Common myeloid progenitor, CD34-positive (primary cell): Measurements from ENCODE around the gene MNT.

Experiments used
- CTCF ChIA-PET: fragments of 350-600 bp; sonication (Branson Sonifier 250); formaldehyde crosslinking; loops from one replicate; lab custom pipeline; 2021; ENCODE audit warnings: antibody characterized with exemption; lab: Charles Lee
- POLR2A ChIA-PET: fragments of 350-600 bp; sonication (Branson Sonifier 250); formaldehyde crosslinking; loops from one replicate; lab custom pipeline; 2021; ENCODE audit warnings: antibody characterized with exemption; lab: Charles Lee
- DNase-seq, 3 donors: peaks; one replicate each; pipeline versions ENCODE4 v3.0.0 to v3.0.0-alpha.2; 2013
- H3K27ac ChIP-seq, 2 experiments: 1 replicate in 1 of 2; 2 replicates in 1 of 2; pipeline ENCODE4 v1.7.0; 2013; ENCODE audit warnings: inconsistent platforms in 2 of 2, low read length in 2 of 2, mild to moderate bottlenecking in 2 of 2, low read depth in 1 of 2, moderate library complexity in 1 of 2; ENCODE audit not compliant: severe bottlenecking in 2 of 2, insufficient read depth in 1 of 2, poor library complexity in 1 of 2
- H3K27me3 ChIP-seq, 5 experiments: replicated peaks in 2 of 5; 1 replicate in 3 of 5; 2 replicates in 2 of 5; pipeline versions ENCODE4 v1.6.1 to v1.7.0; 2013; ENCODE audit warnings: low read length in 4 of 5, mild to moderate bottlenecking in 2 of 5, moderate library complexity in 2 of 5, inconsistent platforms in 1 of 5; ENCODE audit not compliant: insufficient read depth in 5 of 5, control insufficient read depth in 4 of 5
- H3K36me3 ChIP-seq, 4 experiments: 1 replicate in 2 of 4; 2 replicates in 2 of 4; pipeline versions ENCODE4 v1.6.1 to v1.7.0; 2013; ENCODE audit warnings: low read length in 3 of 4, control low read depth in 1 of 4, mild to moderate bottlenecking in 1 of 4; ENCODE audit not compliant: control insufficient read depth in 4 of 4, insufficient read depth in 4 of 4
- H3K4me1 ChIP-seq, 4 experiments: 1 replicate in 3 of 4; 2 replicates in 1 of 4; pipeline versions ENCODE4 v1.6.1 to v1.7.1; 2013; ENCODE audit warnings: low read length in 3 of 4, mild to moderate bottlenecking in 3 of 4, control low read depth in 1 of 4, inconsistent platforms in 1 of 4, moderate library complexity in 1 of 4; ENCODE audit not compliant: control insufficient read depth in 4 of 4, insufficient read depth in 4 of 4; ENCODE audit errors: control extremely low read depth in 1 of 4
- H3K4me3 ChIP-seq, 7 experiments: 1 replicate in 4 of 7; 2 replicates in 3 of 7; pipeline versions ENCODE4 v1.5.1 to v1.7.0; 2013; ENCODE audit warnings: mild to moderate bottlenecking in 7 of 7, low read length in 6 of 7, moderate library complexity in 6 of 7, inconsistent platforms in 2 of 7, low read depth in 2 of 7, control low read depth in 1 of 7; ENCODE audit not compliant: insufficient read depth in 4 of 7, control insufficient read depth in 1 of 7; ENCODE audit errors: extremely low read depth in 1 of 7
- H3K9me3 ChIP-seq, 5 experiments: 1 replicate in 4 of 5; 2 replicates in 1 of 5; pipeline versions ENCODE4 v1.6.1 to v1.7.1; 2013; ENCODE audit warnings: low read length in 4 of 5, mild to moderate bottlenecking in 2 of 5, inconsistent platforms in 1 of 5, low read depth in 1 of 5, moderate library complexity in 1 of 5; ENCODE audit not compliant: control insufficient read depth in 4 of 5, insufficient read depth in 2 of 5; ENCODE audit errors: control extremely low read depth in 1 of 5
- WGBS: methylation state at CpG from one replicate; pipeline ENCODE4 v1.1.5; 2013; ENCODE audit not compliant: insufficient coverage; 5-methylcytosine and 5-hydroxymethylcytosine counted together

Gene MNT

DNA sequence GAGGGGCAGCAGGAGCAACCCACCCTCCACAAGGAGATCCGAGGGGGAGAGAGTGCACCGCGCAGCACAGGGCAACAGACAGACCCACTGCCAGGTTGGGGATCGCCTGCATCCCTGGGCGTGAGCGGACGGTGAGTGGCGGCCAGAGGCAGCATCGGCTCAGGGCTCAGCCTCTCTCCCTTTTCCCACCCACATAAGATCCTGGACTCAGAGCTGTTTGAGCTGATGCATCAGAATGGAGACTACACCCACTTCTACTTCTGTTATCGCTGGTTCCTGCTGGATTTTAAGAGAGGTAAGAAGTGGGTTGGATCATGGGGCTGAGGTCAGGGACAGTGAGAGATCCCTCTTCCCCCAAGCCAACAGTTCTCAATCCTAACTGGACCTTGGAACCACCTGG is 23.2 kb downstream of the MNT start:
- WGBS, result 94% methylated on average over 3 of the region's 10 CpGs
- H3K36me3 ChIP-seq, result peaks cover 0 to 76% (median 55%) of the 10 kb centered on the region in 4 experiments
- no peaks in the 10 kb centered on the region for H3K9me3 ChIP-seq
- no peak overlapping the region for H3K4me3 ChIP-seq
- POLR2A ChIA-PET, result no interaction called here
- no peak overlapping the region for H3K27ac ChIP-seq
- DNase-seq, result no peak
- CTCF ChIA-PET, result interaction anchor here (18.5 kb wide), 1 partner anchor 43 kb away, joined by 311 read pairs; no protein-coding TSS in a partner anchor
- no peaks in the 10 kb centered on the region for H3K27me3 ChIP-seq
- H3K4me1 ChIP-seq, result no peaks in the 10 kb centered on the region

DNA sequence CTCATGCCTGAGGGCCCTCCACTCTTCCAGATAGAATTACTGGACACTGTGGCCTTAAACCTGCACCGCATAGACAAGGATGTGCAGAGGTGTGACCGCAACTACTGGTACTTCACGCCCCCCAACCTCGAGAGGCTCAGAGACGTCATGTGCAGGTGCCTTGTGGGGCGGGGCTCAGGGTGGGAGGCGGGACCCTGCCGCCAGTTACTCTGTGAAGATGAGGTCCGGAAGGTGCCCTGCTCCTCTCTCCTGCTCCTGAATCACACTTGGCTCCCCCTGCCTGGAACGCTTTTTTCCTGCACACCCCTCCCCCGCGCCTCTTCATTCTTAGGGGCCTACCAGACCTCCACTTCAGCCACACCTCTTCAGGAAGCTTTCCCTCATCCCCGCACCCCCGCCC is 24.8 kb downstream of the MNT start:
- Histone ChIP-seq H3K9me3 (no peaks in the 10 kb centered on the region), H3K4me1 (no peaks in the 10 kb centered on the region), H3K27ac (no peak overlapping the region), H3K27me3 (no peaks in the 10 kb centered on the region), H3K4me3 (no peak overlapping the region), H3K36me3 (peaks cover 0 to 84% (median 59%) of the 10 kb centered on the region in 4 experiments)
- ChIA-PET POLR2A (no interaction called here), CTCF (interaction anchor here (1.0 to 18.5 kb wide), 2 partner anchors 26 to 44 kb away, joined by 3 to 311 read pairs; no protein-coding TSS in a partner anchor)
- no peak for DNase-seq
- 96% methylated on average over 10 of the region's 14 CpGs for WGBS

GRCh38 chr17:2375406-2375805 is 25.5 kb downstream of the MNT start:
- no peak overlapping the region for H3K4me3 ChIP-seq
- no peaks in the 10 kb centered on the region for H3K9me3 ChIP-seq
- ChIA-PET POLR2A (no interaction called here), CTCF (no interaction called here)
- DNase-seq, result no peak
- no peaks in the 10 kb centered on the region for H3K27me3 ChIP-seq
- no peaks in the 10 kb centered on the region for H3K4me1 ChIP-seq
- H3K36me3 ChIP-seq, result peaks cover 0 to 80% (median 55%) of the 10 kb centered on the region in 4 experiments
- no peak overlapping the region for H3K27ac ChIP-seq
- WGBS, result 94% methylated on average over 18 of the region's 19 CpGs

DNA sequence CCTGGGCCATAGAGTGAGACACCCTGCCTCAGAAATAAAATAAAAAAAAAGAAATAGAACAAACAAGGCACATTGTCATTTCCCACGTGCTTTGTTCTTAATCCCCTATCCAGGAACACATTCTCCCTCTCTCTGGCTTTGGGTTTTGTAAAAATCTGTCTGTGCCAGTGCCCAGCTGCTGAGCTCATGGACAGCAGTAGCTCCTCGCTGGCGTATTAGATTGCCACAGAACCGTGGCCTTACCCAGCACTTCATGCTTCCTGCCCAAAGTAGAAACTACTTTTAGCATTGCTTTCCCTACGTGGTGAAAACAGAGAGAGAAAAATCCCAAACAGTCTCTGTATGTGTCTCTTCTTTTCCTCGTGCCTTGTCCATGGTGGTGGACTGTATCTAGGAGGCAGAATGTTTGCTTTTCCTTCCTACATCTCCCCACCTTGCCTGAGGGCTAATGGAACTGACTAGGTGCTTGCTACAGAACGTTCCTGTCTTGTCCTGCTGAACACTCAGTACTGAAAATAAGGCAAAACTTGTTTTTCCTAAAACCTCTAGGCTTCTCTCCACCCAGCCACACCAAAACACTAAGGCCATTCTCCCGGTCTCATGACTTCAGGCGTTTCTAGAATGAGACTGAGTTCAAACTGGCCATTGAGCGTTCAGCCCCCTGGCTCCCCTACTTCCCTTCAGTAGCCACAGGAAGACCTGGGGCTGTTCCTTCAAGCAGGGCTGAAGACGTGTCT is 26.1 kb downstream of the MNT start:
- Histone ChIP-seq H3K4me3 (no peak overlapping the region), H3K36me3 (peaks cover 0 to 80% (median 53%) of the 10 kb centered on the region in 4 experiments), H3K4me1 (no peaks in the 10 kb centered on the region), H3K27me3 (no peaks in the 10 kb centered on the region), H3K27ac (no peak overlapping the region), H3K9me3 (no peaks in the 10 kb centered on the region)
- no peak for DNase-seq
- CTCF ChIA-PET, result interaction anchor here (1.3 to 2.4 kb wide), 2 partner anchors 8 to 22 kb away, joined by 5 to 11 read pairs; no protein-coding TSS in a partner anchor
- POLR2A ChIA-PET, result no interaction called here
- 91% methylated on average over 10 of the region's 11 CpGs for WGBS

DNA sequence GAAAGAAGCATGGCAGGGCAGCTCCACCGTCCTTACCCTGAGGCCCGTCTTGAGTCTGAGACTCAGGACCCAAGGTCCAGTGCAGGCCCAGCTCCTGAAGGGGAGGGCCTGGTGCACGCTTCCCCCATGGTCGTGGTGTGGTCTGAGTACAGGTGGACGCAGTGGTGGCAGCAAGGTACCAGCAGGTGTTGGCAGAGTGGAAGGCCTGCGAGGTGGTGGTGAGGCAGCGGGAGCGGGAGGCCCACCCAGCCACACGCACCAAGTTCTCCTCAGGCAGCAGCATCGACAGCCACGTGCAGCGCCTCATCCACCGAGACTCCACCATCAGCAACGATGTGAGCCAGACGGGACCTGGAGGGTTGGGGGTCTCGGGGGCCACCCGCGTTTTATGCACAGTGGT is 27.7 kb downstream of the MNT start:
- Histone ChIP-seq H3K27me3 (no peaks in the 10 kb centered on the region), H3K9me3 (no peaks in the 10 kb centered on the region), H3K4me3 (no peak overlapping the region), H3K36me3 (peaks cover 0 to 69% (median 44%) of the 10 kb centered on the region in 4 experiments), H3K27ac (no peak overlapping the region), H3K4me1 (peaks cover 0 to 8% (median 2%) of the 10 kb centered on the region in 4 experiments)
- no peak for DNase-seq
- ChIA-PET POLR2A (no interaction called here), CTCF (interaction anchor here (2.4 kb wide), 1 partner anchor 9 kb away, joined by 11 read pairs; no protein-coding TSS in a partner anchor)
- 99% methylated on average over 15 of the region's 18 CpGs for WGBS

DNA sequence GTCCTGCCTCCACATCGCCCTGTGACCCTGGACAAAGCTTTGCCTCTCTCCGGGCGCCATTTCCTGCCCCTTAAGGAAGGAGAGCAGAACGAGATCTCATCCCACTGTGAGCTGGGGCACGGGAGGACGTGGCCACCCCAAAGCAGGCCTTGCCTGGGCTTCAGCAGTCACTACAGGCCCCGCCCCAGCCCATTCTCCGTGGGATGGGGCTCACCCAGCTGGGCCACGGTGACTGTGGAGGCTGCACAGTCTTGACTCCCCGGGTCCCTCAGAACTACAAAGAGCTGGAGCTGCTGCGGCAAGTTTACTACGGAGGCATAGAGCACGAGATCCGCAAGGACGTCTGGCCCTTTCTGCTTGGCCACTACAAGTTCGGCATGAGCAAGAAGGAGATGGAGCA is 28.2 kb downstream of the MNT start:
- Histone ChIP-seq H3K27me3 (no peaks in the 10 kb centered on the region), H3K9me3 (no peaks in the 10 kb centered on the region), H3K27ac (no peak overlapping the region), H3K36me3 (peaks cover 0 to 65% (median 43%) of the 10 kb centered on the region in 4 experiments), H3K4me3 (no peak overlapping the region), H3K4me1 (peaks cover 0 to 8% (median 2%) of the 10 kb centered on the region in 4 experiments)
- CTCF ChIA-PET, result interaction anchor here (2.4 kb wide), 1 partner anchor 10 kb away, joined by 11 read pairs; no protein-coding TSS in a partner anchor
- 98% methylated on average over 16 of the region's 16 CpGs for WGBS
- POLR2A ChIA-PET, result no interaction called here
- no peak for DNase-seq

- 96% methylated on average over 24 of the region's 26 CpGs for WGBS
- DNase-seq, result no peak
- H3K36me3 ChIP-seq, result peaks cover 0 to 65% (median 43%) of the 10 kb centered on the region in 4 experiments
- H3K4me3 ChIP-seq, result no peak overlapping the region
- ChIA-PET CTCF (interaction anchor here (2.4 kb wide), 1 partner anchor 10 kb away, joined by 11 read pairs; no protein-coding TSS in a partner anchor), POLR2A (no interaction called here)
- no peaks in the 10 kb centered on the region for H3K9me3 ChIP-seq
- H3K27me3 ChIP-seq, result no peaks in the 10 kb centered on the region
- peaks cover 0 to 8% (median 2%) of the 10 kb centered on the region in 4 experiments for H3K4me1 ChIP-seq
- H3K27ac ChIP-seq, result no peak overlapping the region
Observed at GRCh38 chr17:2372180-2372579, 28.7 kb downstream of the MNT start.
